ENCODE measurements around the gene WBP1L.

The WBP1L gene

DNA sequence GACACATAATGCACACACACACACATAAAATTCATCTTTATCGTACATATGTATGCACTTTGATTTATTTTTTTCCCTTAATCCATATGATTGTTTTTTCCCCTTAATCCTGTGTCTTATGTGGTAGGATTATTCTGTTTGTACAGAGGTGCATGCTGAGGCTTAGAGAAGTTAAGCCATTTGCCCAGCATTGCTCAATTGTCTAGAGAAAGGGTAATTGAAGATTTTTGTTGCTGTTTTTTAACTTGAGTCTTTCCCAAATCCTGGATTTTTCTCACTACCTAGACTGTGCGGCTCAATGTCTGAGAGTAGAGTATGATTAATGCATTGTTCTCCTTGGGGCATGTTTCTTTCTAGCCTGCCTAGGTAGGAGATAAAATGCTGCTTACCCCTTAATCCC lies 35.0 kb downstream of the WBP1L start:
- DNase-seq (ENCODE audit: low read depth in 2 of 2, low spot score in 1 of 2), result no peak

- DNase-seq (ENCODE audit: low read depth in 2 of 2, low spot score in 1 of 2), result no peak
Measured at GRCh38 chr10:102779680-102780526, 36.2 kb downstream of the WBP1L start.

- no peak for DNase-seq (ENCODE audit: low read depth in 2 of 2, low spot score in 1 of 2)
Measured at GRCh38 chr10:102780527-102780808, 36.7 kb downstream of the WBP1L start.

DNA sequence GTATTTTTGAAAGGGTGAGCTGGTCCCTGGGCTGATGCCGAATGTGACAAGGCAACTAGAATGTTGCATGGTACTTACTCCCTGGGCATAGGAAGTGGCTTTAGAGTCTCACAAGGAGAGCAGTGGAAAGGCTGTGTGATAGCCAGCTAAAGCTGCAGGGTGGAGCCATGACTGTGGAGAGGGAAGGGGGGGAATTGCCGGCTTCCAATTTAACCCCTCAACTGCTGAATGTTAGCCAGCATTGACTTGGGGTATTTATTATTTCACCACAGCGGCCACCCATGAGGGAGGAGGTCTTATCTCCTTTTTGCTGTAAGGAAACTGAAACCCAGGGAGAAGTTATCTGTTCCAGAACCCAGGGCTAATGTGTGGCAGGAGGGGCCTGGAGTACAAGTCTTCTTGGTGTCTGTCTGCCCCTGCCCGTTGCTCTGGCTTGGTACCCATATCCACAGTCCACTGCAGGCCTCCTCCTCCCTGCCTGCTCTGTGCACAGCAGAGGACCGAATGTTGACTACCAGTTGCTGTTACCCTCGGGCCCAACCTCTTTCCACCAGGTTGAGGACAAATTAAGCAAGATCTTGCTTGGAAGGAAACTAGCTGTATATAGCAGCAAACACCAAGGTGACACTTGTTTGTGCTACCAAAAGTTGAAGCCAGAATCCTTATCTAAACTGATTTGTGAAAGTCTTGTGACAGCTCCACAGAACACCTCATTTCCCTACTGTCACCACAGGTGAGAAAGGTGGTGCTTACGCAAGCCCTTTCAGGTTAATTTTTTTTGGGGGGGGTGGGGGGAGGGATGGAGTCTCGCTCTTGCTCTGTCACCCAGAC lies 37.6 kb downstream of the WBP1L start:
- no peak for DNase-seq (ENCODE audit: low read depth in 2 of 2, low spot score in 1 of 2)

- DNase-seq (ENCODE audit: low read depth in 2 of 2, low spot score in 1 of 2), result no peak
Measured at GRCh38 chr10:102781921-102782557, 38.3 kb downstream of the WBP1L start.

GRCh38 chr10:102782673-102783551 lies 39.2 kb downstream of the WBP1L start:
- DNase-seq (ENCODE audit: low read depth in 2 of 2, low spot score in 1 of 2), result no peak

GRCh38 chr10:102783568-102783967 lies 39.8 kb downstream of the WBP1L start:
- DNase-seq (ENCODE audit: low read depth in 2 of 2, low spot score in 1 of 2), result no peak

DNA sequence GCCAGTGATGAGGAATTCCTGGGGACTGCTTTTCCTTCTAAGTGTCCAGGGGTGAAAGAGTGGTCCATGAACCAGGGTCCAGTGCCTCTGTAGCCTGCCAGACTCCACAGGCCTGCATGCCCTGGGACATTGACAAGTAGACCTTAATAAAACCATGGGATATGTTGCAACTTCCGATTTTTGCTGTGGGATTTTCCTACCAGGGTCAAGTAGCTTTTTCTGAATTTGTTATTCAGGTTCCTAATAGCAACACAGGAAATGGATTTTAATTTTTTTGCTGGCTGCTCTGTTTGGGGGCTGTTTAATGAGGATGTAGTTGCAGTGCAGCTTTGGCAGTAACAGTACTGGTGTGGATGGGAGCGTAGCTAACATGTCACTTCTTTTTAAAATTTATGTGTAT lies 42.1 kb downstream of the WBP1L start:
- no peak for DNase-seq (ENCODE audit: low read depth in 2 of 2, low spot score in 1 of 2)

GRCh38 chr10:102791754-102792395 lies 48.1 kb downstream of the WBP1L start:
- DNase-seq (ENCODE audit: low read depth in 2 of 2, low spot score in 1 of 2), result no peak

- DNase-seq (ENCODE audit: low read depth in 2 of 2, low spot score in 1 of 2), result no peak
Measured at GRCh38 chr10:102795453-102796406, 52.0 kb downstream of the WBP1L start.

GRCh38 chr10:102796407-102797176 lies 52.8 kb downstream of the WBP1L start:
- peak; percentile 11 to 40 for DNase-seq (ENCODE audit: low read depth in 2 of 2, low spot score in 1 of 2)

- no peak for DNase-seq (ENCODE audit: low read depth in 2 of 2, low spot score in 1 of 2)
Measured at GRCh38 chr10:102799691-102800471, 56.1 kb downstream of the WBP1L start.

- DNase-seq (ENCODE audit: low read depth in 2 of 2, low spot score in 1 of 2), result no peak
Measured at GRCh38 chr10:102800611-102801335, 57.0 kb downstream of the WBP1L start.

DNA sequence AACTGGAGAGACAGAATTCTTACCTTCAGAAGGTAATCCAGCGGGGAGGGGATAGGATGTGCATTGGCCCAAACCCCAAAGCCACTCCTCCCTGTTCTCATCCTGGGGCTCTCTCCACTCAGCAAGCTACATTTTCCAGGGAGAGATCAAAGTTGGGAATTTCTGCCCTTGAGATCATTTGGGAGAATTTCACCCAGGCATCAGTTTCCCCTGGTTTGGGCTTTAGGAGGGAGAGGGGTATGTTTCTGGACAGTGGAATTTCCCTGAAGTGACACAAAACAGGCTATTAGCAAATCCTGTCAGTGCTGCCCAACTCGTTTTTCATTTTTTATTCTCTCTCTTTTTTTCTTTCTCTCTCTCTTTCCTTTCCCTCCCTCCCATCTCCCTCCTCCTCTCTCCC lies 57.7 kb downstream of the WBP1L start:
- no peak for DNase-seq (ENCODE audit: low read depth in 2 of 2, low spot score in 1 of 2)

DNA sequence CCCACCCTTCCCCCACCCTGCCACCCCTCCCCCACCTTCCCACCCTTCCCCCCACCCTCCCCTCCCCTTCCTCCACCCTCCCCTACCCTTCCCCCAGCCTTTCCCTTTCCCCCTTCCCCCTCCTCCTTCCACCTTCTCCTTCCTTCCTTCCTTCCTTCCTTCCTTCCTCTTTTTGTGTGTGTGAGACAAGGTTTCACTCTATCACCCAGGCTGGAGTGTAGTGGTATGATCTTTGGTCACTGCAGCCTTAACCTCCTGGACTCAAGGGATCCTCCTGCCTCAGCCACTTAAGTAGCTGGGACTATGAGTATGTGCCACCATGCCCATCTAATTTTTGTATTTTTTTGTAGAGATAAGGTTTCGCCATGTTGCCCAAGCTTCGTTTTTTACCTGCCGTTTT lies 58.2 kb downstream of the WBP1L start:
- DNase-seq (ENCODE audit: low read depth in 2 of 2, low spot score in 1 of 2), result no peak

DNA sequence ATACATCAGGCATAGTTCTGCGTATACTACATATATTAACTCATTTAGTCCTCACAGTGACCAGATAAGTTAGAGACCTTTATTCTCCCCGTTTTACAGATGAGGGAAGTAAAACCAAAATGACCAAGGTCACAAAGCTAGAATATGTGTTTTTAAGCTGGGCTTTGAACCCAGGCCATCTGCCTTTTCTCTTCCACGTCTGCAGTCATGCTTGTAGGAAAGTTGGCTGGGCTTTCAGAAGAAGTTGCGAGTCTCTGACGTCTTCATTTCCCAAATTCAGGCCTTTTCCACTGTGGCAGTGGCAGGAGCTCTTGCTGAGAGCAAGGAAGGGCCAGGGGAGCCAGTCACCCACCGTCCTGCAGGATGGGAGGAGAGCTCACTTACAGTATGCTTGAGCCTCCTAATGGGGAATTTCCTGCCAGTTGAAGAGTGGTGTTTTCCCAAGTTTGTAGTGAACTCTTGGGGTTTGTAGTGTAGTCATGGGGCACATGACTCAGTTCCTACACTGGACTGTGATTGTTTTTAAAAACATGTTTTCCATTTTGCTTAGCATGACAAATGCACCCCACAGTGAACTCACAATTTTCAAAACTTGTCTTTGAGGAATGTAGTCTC lies 59.3 kb downstream of the WBP1L start:
- no peak for DNase-seq (ENCODE audit: low read depth in 2 of 2, low spot score in 1 of 2)

Data from stimulated activated CD8-positive, alpha-beta memory T cell treated with anti-CD3 and anti-CD28 coated beads, Interleukin-4, amount 100 ng/mL, for 1 hour (primary cell).